Measurements from ENCODE around the gene NUCB2.

- no peak for TF ChIP-seq ZNF567 (CRISPR knock-in tag; IDR thresholded peaks at IDR 0.05; ENCODE audit: borderline replicate concordance)
- TF ChIP-seq THAP8 (CRISPR knock-in tag; IDR thresholded peaks at IDR 0.05; ENCODE audit: borderline replicate concordance): no peak
- TF ChIP-seq CTCF (CRISPR knock-in tag; IDR thresholded peaks at IDR 0.05): peak; percentile 63
- TF ChIP-seq ZNF564 (CRISPR knock-in tag; IDR thresholded peaks at IDR 0.05): no peak
- no peak for TF ChIP-seq PHF8 (CRISPR knock-in tag; IDR thresholded peaks at IDR 0.05)
- no peak for TF ChIP-seq NFIC (IDR thresholded peaks at IDR 0.05; ENCODE audit: low read length)
Measured at GRCh38 chr11:17354601-17354991, 78.1 kb downstream of the NUCB2 start.
